ENCODE results near the gene PLD4. TPM values are rescaled to one million over a fixed set of nuclear protein-coding genes. Genes with fewer than 3 reads are reported as not detected.

Gene PLD4
- total RNA-seq, 2 donors from 2014 or later = 1.2 TPM; not detected in 1

DNA sequence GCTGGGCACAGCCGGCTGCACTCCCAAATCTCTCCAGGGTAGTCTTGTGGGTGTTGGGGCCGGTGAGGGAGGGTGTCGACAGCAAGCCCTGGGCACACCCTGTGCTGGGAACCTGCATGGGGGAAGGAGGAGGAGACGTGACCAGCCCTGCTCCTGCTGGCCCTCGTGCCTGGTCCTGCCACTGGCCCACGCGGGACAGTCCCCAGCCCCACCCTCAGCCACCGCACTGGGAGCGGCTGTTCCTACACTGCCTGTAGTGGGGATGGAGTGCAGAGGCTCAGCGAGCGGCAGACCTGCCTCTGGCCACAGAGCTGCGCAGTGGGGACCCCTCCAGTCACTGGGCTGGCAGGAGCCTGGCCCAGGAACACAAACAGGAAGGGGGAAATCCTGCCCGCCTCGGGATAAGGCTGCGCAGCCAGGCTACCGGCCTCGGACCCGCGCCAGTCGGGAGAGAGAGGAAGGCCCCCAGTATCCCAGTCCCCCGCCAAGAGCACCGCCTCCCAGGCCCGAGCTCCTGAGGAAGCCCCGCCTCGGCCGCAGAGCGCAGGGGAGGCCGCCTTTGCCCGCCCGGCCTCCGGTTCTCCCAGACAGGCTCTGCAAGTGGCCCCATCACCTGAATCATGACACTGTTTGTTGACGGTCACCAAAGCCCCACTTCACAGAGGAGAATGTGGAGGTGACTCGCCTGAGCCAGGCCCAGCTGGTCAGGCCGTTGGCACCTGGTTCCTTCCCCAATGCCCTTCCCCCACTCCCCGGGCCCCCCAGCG lies 42.9 kb downstream of the PLD4 start:
- Histone ChIP-seq H3K9me3 (no peaks in the 10 kb centered on the region), H3K27ac (no peak overlapping the region), H3K36me3 (no peaks in the 10 kb centered on the region), H3K9ac (ENCODE audit: low read depth in 2 of 2, low read length in 2 of 2) (peak overlapping the region in 1 of 2 donors; percentile 9), H3K4me1 (peaks cover 18% of the 10 kb centered on the region), H3K4me3 (peak overlapping the region; percentile 10), H3K27me3 (peaks cover 15% of the 10 kb centered on the region)
- intact Hi-C loops (cut with DNase I) = no loop called here
- TF ChIP-seq, protein P1, sequence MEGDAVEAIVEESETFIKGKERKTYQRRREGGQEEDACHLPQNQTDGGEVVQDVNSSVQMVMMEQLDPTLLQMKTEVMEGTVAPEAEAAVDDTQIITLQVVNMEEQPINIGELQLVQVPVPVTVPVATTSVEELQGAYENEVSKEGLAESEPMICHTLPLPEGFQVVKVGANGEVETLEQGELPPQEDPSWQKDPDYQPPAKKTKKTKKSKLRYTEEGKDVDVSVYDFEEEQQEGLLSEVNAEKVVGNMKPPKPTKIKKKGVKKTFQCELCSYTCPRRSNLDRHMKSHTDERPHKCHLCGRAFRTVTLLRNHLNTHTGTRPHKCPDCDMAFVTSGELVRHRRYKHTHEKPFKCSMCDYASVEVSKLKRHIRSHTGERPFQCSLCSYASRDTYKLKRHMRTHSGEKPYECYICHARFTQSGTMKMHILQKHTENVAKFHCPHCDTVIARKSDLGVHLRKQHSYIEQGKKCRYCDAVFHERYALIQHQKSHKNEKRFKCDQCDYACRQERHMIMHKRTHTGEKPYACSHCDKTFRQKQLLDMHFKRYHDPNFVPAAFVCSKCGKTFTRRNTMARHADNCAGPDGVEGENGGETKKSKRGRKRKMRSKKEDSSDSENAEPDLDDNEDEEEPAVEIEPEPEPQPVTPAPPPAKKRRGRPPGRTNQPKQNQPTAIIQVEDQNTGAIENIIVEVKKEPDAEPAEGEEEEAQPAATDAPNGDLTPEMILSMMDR (IDR thresholded peaks at IDR 0.05) = no peak
- peak; percentile 36 for DNase-seq

DNA sequence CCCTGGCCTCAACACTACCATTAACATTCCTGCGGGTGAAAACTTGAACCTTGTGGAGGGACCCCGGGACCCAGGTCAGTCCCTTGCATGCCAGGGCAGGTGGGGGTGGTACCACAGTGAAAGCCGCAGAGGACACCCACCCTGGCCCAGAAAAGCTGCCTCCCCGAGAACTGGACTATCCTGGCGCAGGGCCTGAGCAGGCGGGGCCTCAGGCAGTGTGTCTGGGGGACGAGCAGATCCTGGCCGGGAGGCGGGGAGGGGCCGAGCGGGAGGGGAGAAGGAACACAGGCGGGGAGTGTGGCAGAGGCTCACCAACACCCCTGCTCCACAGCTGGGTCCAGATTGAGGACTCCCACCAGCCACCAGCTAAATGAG lies 43.5 kb downstream of the PLD4 start:
- Histone ChIP-seq H3K36me3 (no peaks in the 10 kb centered on the region), H3K4me3 (peak overlapping the region; percentile 10), H3K9ac (ENCODE audit: low read depth in 2 of 2, low read length in 2 of 2) (peak overlapping the region in 1 of 2 donors; percentile 9), H3K27me3 (peaks cover 15% of the 10 kb centered on the region), H3K4me1 (peaks cover 24% of the 10 kb centered on the region), H3K27ac (peak overlapping the region; percentile 1), H3K9me3 (no peaks in the 10 kb centered on the region)
- intact Hi-C loops (cut with DNase I) = no loop called here
- peak; percentile 78 for DNase-seq
- TF ChIP-seq, protein P1 (IDR thresholded peaks at IDR 0.05) = no peak

DNA sequence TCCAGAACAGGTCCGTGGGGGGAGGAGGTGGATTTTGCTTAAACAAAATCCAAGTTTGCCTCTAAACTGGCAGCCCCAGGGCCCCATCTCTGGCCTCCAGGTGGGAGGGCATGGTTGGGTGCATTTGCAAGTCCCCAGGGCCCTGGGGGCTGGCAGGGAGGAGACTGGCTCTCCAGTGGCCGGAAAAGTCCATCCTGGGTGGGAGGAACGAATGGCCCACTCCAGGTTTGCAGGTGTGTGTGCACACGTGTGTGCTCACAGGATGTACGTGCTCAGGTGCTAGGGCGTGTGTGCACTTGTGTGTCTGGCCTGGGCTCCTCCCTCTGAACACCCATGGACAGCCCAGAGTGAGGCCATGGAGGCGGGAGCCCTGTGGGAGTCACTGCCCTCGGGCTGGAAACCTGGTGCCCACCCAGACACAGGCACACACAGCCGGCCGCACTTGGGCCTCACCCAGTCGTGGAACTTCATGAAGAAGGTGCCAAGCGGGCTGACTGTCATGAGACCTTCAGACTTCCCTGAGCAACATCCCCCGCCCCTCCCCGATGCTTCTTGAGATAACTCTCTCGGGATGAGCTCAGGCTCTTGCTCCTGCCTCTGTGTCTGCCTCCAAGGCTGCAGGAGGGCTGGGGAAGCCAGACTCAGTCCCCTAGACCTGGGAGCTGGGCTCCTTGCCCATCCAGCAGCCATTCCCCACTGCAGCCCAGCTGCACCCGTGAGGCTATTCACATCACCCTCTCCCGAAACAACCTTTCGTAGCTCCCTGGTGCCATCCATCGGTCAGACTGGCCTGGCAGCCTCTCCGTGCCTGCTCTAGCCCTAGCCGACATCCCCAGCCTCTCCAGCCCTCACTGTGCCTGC lies 44.1 kb downstream of the PLD4 start:
- peaks cover 27% of the 10 kb centered on the region for H3K4me1 ChIP-seq

DNA sequence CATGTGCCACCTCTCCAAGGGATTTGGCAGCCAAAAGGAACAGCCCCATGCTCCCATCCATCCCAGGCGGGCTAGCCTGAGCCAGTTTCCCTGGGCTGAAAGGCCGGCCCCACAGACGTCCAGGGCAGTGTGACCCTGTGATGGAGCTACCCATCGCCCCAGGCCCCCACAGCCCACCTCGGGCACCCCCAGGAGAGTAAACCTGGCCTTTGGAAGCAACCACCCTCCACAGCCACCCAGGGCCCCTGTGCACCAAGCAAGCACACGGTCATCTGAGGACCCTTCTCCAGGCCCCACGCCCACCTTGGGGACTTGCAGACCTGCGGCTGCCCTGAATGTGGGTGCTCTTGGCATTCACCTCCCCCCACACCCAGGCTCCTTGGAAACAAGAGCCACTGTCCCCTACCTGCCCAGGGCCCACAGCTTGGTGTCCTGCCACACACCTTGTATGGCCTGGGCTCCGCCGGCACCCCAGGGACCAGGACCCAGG lies 45.1 kb downstream of the PLD4 start:
- Histone ChIP-seq H3K4me1 (peaks cover 27% of the 10 kb centered on the region), H3K27me3 (peaks cover 15% of the 10 kb centered on the region), H3K27ac (peak overlapping the region; percentile 61), H3K36me3 (no peaks in the 10 kb centered on the region), H3K9ac (ENCODE audit: low read depth in 2 of 2, low read length in 2 of 2) (peak overlapping the region in 1 of 2 donors; percentile 55), H3K9me3 (no peaks in the 10 kb centered on the region), H3K4me3 (no peak overlapping the region)
- intact Hi-C loops (cut with DNase I) = no loop called here
- TF ChIP-seq, protein P1 (IDR thresholded peaks at IDR 0.05) = no peak
- DNase-seq = no peak

More for the DNA sequence above, 44.1 kb downstream of the PLD4 start:
- Histone ChIP-seq H3K9me3 (no peaks in the 10 kb centered on the region), H3K36me3 (no peaks in the 10 kb centered on the region), H3K4me3 (no peak overlapping the region), H3K27ac (peak overlapping the region; percentile 1), H3K27me3 (peaks cover 15% of the 10 kb centered on the region), H3K9ac (ENCODE audit: low read depth in 2 of 2, low read length in 2 of 2) (peak overlapping the region; percentile 15 to 28)
- intact Hi-C loops (cut with DNase I) = no loop called here
- DNase-seq = peak; percentile 60
- TF ChIP-seq, protein P1 (IDR thresholded peaks at IDR 0.05) = no peak

DNA sequence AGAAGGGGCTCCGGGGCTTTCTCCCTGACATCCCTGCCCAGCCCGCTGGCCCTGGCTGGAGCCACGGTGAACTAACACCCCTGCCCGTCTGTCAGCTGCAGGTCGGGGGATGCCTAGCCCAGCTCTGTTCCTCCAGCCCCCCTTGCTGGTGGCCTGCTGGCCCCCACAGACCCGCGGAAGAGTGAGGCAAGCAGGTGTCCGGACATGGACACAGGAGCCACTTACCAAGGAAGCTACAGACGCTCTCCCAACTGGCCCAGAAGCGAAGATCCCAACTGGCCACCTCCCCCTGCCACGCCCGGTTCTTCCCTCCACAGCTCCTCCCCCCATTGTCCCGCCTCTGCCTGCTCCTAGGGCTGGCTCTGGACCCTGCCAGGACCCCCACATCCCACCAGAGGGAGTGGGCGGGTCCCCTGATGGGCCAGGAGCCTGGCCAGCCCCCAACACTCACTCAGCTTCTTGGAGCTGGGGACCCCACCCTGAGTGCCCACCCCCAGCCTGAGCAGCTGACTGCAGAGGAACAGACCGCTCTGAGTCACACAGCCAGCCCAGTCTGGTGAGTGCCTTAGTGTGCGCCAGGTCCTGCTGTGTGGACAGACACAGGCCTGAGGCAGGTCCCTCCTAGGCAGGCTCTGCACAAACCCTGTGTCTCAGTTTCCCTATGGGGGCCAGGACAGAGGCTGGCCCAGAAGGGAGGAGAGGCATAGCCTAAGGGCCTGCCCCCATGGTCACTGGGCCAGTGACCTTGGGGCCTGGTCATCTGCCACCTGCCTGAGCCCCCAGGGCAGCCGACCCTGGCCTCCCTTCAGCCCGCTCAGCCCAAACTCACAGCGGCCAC lies 45.8 kb downstream of the PLD4 start:
- peak overlapping the region in 1 of 2 donors; percentile 55 for H3K9ac ChIP-seq (ENCODE audit: low read depth in 2 of 2, low read length in 2 of 2)
- intact Hi-C loops (cut with DNase I) = no loop called here

More for the DNA sequence above, 45.8 kb downstream of the PLD4 start:
- H3K27ac ChIP-seq = peak overlapping the region; percentile 61
- DNase-seq = peak; percentile 61
- no peaks in the 10 kb centered on the region for H3K9me3 ChIP-seq
- H3K36me3 ChIP-seq = no peaks in the 10 kb centered on the region
- H3K4me3 ChIP-seq = no peak overlapping the region
- peaks cover 29% of the 10 kb centered on the region for H3K4me1 ChIP-seq
- peaks cover 15% of the 10 kb centered on the region for H3K27me3 ChIP-seq
- TF ChIP-seq, protein P1 (IDR thresholded peaks at IDR 0.05) = no peak

Data from colonic mucosa (tissue), 4 donors.